ENCODE data around the gene TMEM165. TPM values are rescaled to one million over a fixed set of nuclear protein-coding genes. Genes with fewer than 3 reads are reported as not detected.

Gene TMEM165, protein sequence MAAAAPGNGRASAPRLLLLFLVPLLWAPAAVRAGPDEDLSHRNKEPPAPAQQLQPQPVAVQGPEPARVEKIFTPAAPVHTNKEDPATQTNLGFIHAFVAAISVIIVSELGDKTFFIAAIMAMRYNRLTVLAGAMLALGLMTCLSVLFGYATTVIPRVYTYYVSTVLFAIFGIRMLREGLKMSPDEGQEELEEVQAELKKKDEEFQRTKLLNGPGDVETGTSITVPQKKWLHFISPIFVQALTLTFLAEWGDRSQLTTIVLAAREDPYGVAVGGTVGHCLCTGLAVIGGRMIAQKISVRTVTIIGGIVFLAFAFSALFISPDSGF
- total RNA-seq = 10 to 100 TPM; 48.5 to 65.0 (median 56.8) TPM
- 50.9 TPM for total RNA-seq (2013)
- total RNA-seq = 21.6 to 123 (median 44.0) reads per million in 29 experiments

DNA sequence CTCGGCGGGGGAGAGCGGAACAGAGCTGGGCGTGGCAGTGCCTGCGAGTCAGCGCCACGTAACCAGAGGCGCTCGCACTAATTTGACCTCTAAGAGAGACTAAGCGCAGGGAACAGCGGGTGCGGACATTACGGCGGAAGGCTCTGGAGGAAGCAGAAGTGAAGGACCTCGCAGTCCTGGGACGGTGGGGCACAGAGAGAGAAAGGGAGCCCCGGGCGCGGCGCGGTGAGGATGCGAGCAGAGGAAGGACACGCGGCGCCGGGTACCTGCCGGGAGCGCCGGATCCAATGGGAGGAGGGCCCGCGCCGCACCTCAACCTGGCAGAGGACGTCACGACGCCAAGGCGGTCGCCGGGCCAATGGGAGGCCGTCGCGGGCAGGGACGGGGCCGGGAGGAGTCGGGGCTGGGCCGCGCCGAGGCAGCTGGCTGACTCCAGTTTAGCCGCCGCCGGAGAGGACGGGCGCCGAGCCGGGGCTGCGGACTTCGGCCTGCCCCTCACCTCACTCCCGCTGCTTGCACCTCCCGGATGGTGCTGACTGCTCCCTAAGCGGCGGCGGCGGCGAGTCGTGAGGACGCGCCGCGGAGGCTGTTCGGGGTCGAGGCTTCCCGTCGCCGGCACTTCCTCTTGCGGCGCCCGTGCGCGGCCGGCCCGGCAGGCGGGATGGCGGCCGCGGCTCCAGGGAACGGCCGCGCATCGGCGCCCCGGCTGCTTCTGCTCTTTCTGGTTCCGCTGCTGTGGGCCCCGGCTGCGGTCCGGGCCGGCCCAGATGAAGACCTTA, at the start of gene TMEM165:
TSS of gene TMEM165 (plus strand) at position 429 of the 779 bp plus-strand sequence. CDS start at position 662, 233 bp downstream.
- peaks cover 0 to 2% of the 10 kb centered on the region in 2 donors for H3K36me3 ChIP-seq (ENCODE audit: control insufficient read depth in 2 of 2, extremely low read depth in 1 of 2, insufficient read depth in 1 of 2, low read length in 1 of 2)
- Mint-ChIP-seq H3K27me3 (no peaks in the 10 kb centered on the region), H3K36me3 (peaks cover 14% of the 10 kb centered on the region), H3K4me3 (peak within 1 kb of the TSS; percentile 95 to 97 (median 96)), H3K4me1 (peaks cover 39 to 44% (median 42%) of the 10 kb centered on the region in 3 donors), H3K9me3 (no peaks in the 10 kb centered on the region), H3K27ac (peak within 1 kb of the TSS; percentile 95 to 99)
- DNase-seq = peak; percentile 72 to 92 (median 81)
- peak; percentile 95 to 97 (median 96) for ATAC-seq (replicated peaks in 1 of 4)
- H3K27ac ChIP-seq (ENCODE audit: low read length) = peak within 1 kb of the TSS; percentile 79
- no peaks in the 10 kb centered on the region for H3K27me3 ChIP-seq (replicated peaks in 1 of 2; ENCODE audit: control insufficient read depth in 2 of 2, extremely low read depth in 1 of 2, insufficient read depth in 2 of 2, low read length in 1 of 2)
- H3K4me3 ChIP-seq (ENCODE audit: control insufficient read depth in 1 of 2, extremely low read depth in 1 of 2, low read length in 1 of 2) = peak within 1 kb of the TSS; percentile 68 to 81
- peaks cover 26 to 29% of the 10 kb centered on the region in 2 experiments for H3K4me1 ChIP-seq (ENCODE audit: control insufficient read depth in 1 of 2, extremely low read depth in 1 of 2, insufficient read depth in 2 of 2, low read length in 2 of 2)
- CTCF ChIA-PET = interaction anchor here (0.5 to 2.2 kb wide), 14 partner anchors 10 to 1522 kb away, joined by 3 to 26 read pairs (median 4); partner anchors contain the start of genes SRD5A3 (in 2 of the 2), PAICS (in 1 of the 2) and PPAT (in 1 of the 2)
- POLR2A ChIA-PET = interaction anchor here (0.5 to 1.0 kb wide), 9 partner anchors 10 to 471 kb away, joined by 3 to 4 read pairs (median 3); no protein-coding TSS in a partner anchor
- under 1% methylated on average over 95 of the region's 95 CpGs for WGBS (ENCODE audit: insufficient coverage)
- H3K9me3 ChIP-seq = no peaks in the 10 kb centered on the region

DNA sequence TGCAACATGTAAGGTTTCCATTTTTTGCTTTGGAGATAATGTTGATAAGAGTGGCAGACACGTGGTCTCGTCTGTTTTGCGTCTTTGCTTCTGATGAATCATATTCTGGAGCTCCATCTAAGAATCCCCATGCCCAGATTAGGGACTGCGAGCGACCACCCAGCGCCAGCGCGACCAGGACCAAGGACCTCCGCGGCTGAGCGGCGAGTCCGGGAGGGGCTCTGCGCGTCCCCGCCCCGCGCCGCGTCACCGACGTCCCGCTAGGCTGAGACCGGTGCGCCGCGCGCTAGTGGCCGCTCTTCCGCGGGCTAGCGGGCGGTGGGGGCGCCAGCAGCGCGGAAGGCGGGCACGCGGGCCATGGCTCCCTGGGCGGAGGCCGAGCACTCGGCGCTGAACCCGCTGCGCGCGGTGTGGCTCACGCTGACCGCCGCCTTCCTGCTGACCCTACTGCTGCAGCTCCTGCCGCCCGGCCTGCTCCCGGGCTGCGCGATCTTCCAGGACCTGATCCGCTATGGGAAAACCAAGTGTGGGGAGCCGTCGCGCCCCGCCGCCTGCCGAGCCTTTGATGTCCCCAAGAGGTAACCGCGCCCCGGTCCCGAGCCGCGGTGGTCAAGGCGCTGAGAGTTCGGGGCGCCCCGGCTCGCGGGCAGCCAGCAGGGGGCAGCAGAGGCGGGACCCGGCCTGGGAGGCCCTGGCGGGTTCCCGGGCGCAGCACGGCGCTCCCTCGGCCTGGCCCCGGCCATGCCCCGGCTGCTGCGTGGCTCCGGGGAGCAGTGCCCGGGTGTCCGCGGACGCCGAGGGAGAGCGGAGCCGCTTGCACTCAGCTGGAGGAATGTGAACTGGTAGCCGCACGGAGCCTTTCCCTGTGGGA, 49.5 kb upstream of the TMEM165 start, which contains the start of gene SRD5A3:
TSS of gene SRD5A3 (plus strand) at position 263 of the 871 bp plus-strand sequence. CDS start at position 358, 95 bp downstream.
- no peaks in the 10 kb centered on the region for H3K27me3 Mint-ChIP-seq
- peak within 1 kb of the TSS; percentile 76 to 89 (median 85) for H3K4me3 Mint-ChIP-seq
- DNase-seq = peak; percentile 13 to 84 (median 65)
- Histone ChIP-seq H3K4me3 (ENCODE audit: control insufficient read depth in 1 of 2, extremely low read depth in 1 of 2, low read length in 1 of 2) (peak within 1 kb of the TSS; percentile 67 to 72), H3K9me3 (no peaks in the 10 kb centered on the region), H3K4me1 (ENCODE audit: control insufficient read depth in 1 of 2, extremely low read depth in 1 of 2, insufficient read depth in 2 of 2, low read length in 2 of 2) (peaks cover 0 to 11% of the 10 kb centered on the region in 2 experiments), H3K27ac (ENCODE audit: low read length) (peak within 1 kb of the TSS; percentile 54), H3K27me3 (replicated peaks in 1 of 2; ENCODE audit: control insufficient read depth in 2 of 2, extremely low read depth in 1 of 2, insufficient read depth in 2 of 2, low read length in 1 of 2) (no peaks in the 10 kb centered on the region), H3K36me3 (ENCODE audit: control insufficient read depth in 2 of 2, extremely low read depth in 1 of 2, insufficient read depth in 1 of 2, low read length in 1 of 2) (no peaks in the 10 kb centered on the region)
- no peaks in the 10 kb centered on the region for H3K9me3 Mint-ChIP-seq
- CTCF ChIA-PET = interaction anchor here (0.5 to 2.0 kb wide), 46 partner anchors 9 to 1632 kb away, joined by 3 to 26 read pairs (median 3); partner anchors contain the start of genes TMEM165 (in 2 of the 2) and CEP135 (in 1 of the 2)
- H3K36me3 Mint-ChIP-seq = no peaks in the 10 kb centered on the region
- peak; percentile 91 to 94 (median 92) for ATAC-seq (replicated peaks in 1 of 4)
- peaks cover 10 to 19% (median 16%) of the 10 kb centered on the region in 3 donors for H3K4me1 Mint-ChIP-seq
- 0% methylated on average over 95 of the region's 95 CpGs for WGBS (ENCODE audit: insufficient coverage)
- peak within 1 kb of the TSS; percentile 81 to 85 for H3K27ac Mint-ChIP-seq
- POLR2A ChIA-PET = interaction anchor here (0.5 to 0.8 kb wide), 3 partner anchors 43 to 399 kb away, joined by 3 to 4 read pairs (median 3); no protein-coding TSS in a partner anchor

DNA sequence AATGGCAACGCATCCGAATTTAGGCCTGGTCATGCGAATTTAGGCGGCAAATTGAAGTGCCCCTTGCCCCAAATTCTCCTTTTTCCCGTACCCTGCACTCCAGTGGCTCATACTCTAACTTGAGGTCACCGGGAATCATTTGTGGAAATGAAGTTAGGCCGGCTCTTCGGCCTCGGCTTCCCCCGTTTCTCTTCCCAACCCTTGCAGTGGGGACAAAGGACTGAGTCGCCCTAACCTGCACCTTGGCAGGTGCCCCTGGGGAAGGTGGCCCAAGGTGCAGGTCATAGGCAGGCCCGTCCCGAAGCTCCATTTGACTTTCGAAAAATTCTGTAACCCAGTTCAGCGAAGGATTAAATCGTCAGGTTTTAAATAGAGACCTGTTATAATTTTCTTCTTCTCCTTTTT, 48.9 kb upstream of the TMEM165 start:
- Mint-ChIP-seq H3K36me3 (peaks cover 1% of the 10 kb centered on the region), H3K4me3 (peak overlapping the region; percentile 76 to 85 (median 79)), H3K4me1 (peaks cover 10 to 19% (median 16%) of the 10 kb centered on the region in 3 donors), H3K27ac (peak overlapping the region; percentile 78 to 79), H3K9me3 (no peaks in the 10 kb centered on the region), H3K27me3 (no peaks in the 10 kb centered on the region)
- Histone ChIP-seq H3K27ac (ENCODE audit: low read length) (peak overlapping the region; percentile 53), H3K9me3 (no peaks in the 10 kb centered on the region), H3K27me3 (replicated peaks in 1 of 2; ENCODE audit: control insufficient read depth in 2 of 2, extremely low read depth in 1 of 2, insufficient read depth in 2 of 2, low read length in 1 of 2) (no peaks in the 10 kb centered on the region), H3K4me3 (ENCODE audit: control insufficient read depth in 1 of 2, extremely low read depth in 1 of 2, low read length in 1 of 2) (peak overlapping the region; percentile 67 to 72), H3K36me3 (ENCODE audit: control insufficient read depth in 2 of 2, extremely low read depth in 1 of 2, insufficient read depth in 1 of 2, low read length in 1 of 2) (peaks cover 0 to 3% of the 10 kb centered on the region in 2 donors), H3K4me1 (ENCODE audit: control insufficient read depth in 1 of 2, extremely low read depth in 1 of 2, insufficient read depth in 2 of 2, low read length in 2 of 2) (peaks cover 0 to 11% of the 10 kb centered on the region in 2 experiments)
- CTCF ChIA-PET = interaction anchor here (0.5 to 1.0 kb wide), 7 partner anchors 9 to 408 kb away, joined by 3 to 8 read pairs (median 3); partner anchors contain the start of gene TMEM165 (in 1 of the 2)
- POLR2A ChIA-PET = interaction anchor here in 1 of 2 donors (0.5 to 0.6 kb wide), 2 partner anchors 98 to 157 kb away, joined by 3 to 9 read pairs; no protein-coding TSS in a partner anchor
- WGBS (ENCODE audit: insufficient coverage) = 7% methylated on average over 3 of the region's 16 CpGs
- ATAC-seq (replicated peaks in 1 of 4) = no peak
- no peak for DNase-seq

DNA sequence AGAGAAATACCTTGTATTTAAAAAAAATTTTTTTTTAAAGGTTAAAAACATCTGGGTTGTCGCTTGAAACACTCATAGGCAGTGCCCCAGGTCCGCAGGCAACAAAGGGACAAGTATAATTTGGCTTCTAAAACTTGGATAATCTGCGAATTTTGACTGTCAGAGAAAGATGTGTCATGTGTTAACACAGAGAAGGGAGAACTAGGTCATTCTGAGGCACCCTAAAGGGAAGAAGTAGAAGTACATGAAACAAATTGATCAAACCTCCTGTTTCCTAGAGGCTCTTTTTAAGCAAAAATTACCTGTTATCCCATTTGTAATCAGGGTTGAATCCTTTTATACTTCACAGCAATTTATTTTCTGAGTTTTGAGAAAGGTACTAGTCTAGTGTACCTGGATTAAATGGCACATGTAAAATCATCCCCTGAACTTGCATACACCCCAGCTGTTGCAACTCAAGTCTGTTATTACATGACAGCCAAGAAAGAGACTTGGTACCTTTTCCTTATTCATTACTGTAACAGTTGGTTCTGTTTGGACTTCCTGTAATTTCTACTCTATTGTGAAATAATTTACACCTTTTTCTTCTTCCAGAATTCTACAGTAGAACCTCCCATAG, 48.0 kb upstream of the TMEM165 start:
- DNase-seq = peak in 1 of 35 experiments; percentile 13
- 93% methylated on average over 3 of the region's 3 CpGs for WGBS (ENCODE audit: insufficient coverage)
- H3K9me3 Mint-ChIP-seq = no peaks in the 10 kb centered on the region
- H3K4me1 Mint-ChIP-seq = peaks cover 14 to 19% (median 16%) of the 10 kb centered on the region in 3 donors
- H3K36me3 ChIP-seq (ENCODE audit: control insufficient read depth in 2 of 2, extremely low read depth in 1 of 2, insufficient read depth in 1 of 2, low read length in 1 of 2) = peaks cover 0 to 3% of the 10 kb centered on the region in 2 donors
- no peak for ATAC-seq (replicated peaks in 1 of 4)
- H3K4me3 ChIP-seq (ENCODE audit: control insufficient read depth in 1 of 2, extremely low read depth in 1 of 2, low read length in 1 of 2) = no peak overlapping the region
- H3K4me3 Mint-ChIP-seq = peak overlapping the region; percentile 76 to 85 (median 79)
- no peaks in the 10 kb centered on the region for H3K27me3 ChIP-seq (replicated peaks in 1 of 2; ENCODE audit: control insufficient read depth in 2 of 2, extremely low read depth in 1 of 2, insufficient read depth in 2 of 2, low read length in 1 of 2)
- H3K4me1 ChIP-seq (ENCODE audit: control insufficient read depth in 1 of 2, extremely low read depth in 1 of 2, insufficient read depth in 2 of 2, low read length in 2 of 2) = peaks cover 0 to 11% of the 10 kb centered on the region in 2 experiments
- no peak overlapping the region for H3K27ac ChIP-seq (ENCODE audit: low read length)
- H3K27ac Mint-ChIP-seq = peak overlapping the region; percentile 43 to 79
- H3K36me3 Mint-ChIP-seq = peaks cover 9% of the 10 kb centered on the region
- CTCF ChIA-PET = interaction anchor here (1.0 kb wide), 2 partner anchors 46 to 48 kb away, joined by 3 read pairs; partner anchors contain the start of gene TMEM165 (in 1 of the 2)
- H3K9me3 ChIP-seq = no peaks in the 10 kb centered on the region
- POLR2A ChIA-PET = interaction anchor here in 1 of 2 donors (0.6 kb wide), 1 partner anchor 97 kb away, joined by 3 read pairs; no protein-coding TSS in a partner anchor
- H3K27me3 Mint-ChIP-seq = no peaks in the 10 kb centered on the region

DNA sequence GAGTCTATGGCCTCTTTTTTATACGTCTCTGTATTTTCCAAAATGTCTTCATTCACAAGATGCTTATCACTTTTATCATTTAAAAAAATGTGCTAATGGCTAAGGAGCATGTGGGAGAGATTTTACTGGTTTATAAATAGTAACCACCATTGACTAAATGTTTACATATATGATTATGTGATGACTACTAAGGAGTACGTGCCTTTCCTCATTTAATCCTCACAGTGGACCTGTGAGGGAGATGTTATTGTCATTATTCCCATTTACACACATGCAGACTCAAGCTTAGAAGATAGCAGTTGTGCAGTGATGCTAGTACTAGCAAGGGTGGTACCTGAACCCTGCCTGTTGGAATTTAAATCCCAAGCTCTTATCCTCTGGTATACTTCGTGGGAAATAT, 47.3 kb upstream of the TMEM165 start:
- peaks cover 11% of the 10 kb centered on the region for H3K36me3 Mint-ChIP-seq
- Histone ChIP-seq H3K4me3 (ENCODE audit: control insufficient read depth in 1 of 2, extremely low read depth in 1 of 2, low read length in 1 of 2) (no peak overlapping the region), H3K4me1 (ENCODE audit: control insufficient read depth in 1 of 2, extremely low read depth in 1 of 2, insufficient read depth in 2 of 2, low read length in 2 of 2) (peaks cover 0 to 11% of the 10 kb centered on the region in 2 experiments), H3K9me3 (no peaks in the 10 kb centered on the region), H3K27ac (ENCODE audit: low read length) (no peak overlapping the region), H3K27me3 (replicated peaks in 1 of 2; ENCODE audit: control insufficient read depth in 2 of 2, extremely low read depth in 1 of 2, insufficient read depth in 2 of 2, low read length in 1 of 2) (no peaks in the 10 kb centered on the region), H3K36me3 (ENCODE audit: control insufficient read depth in 2 of 2, extremely low read depth in 1 of 2, insufficient read depth in 1 of 2, low read length in 1 of 2) (peaks cover 0 to 3% of the 10 kb centered on the region in 2 donors)
- ATAC-seq (replicated peaks in 1 of 4) = no peak
- no peaks in the 10 kb centered on the region for H3K27me3 Mint-ChIP-seq
- no peak for DNase-seq
- WGBS (ENCODE audit: insufficient coverage) = no CpG with 5 or more reads among the region's 3 CpGs
- no peak overlapping the region for H3K4me3 Mint-ChIP-seq
- H3K27ac Mint-ChIP-seq = no peak overlapping the region
- H3K4me1 Mint-ChIP-seq = peaks cover 16 to 19% (median 16%) of the 10 kb centered on the region in 3 donors
- ChIA-PET CTCF (no interaction called here), POLR2A (interaction anchor here in 1 of 2 donors (0.7 kb wide), 1 partner anchor 264 kb away, joined by 3 read pairs; no protein-coding TSS in a partner anchor)
- H3K9me3 Mint-ChIP-seq = no peaks in the 10 kb centered on the region
